GM23338 (cell line): ENCODE data around the gene SLC8A1.

ENCODE experiments used
- CTCF ChIP-seq, 2 experiments: fragments of 200-600 bp in 1 of 2; sonication (generic) in 1 of 2; conservative IDR thresholded peaks; 2 replicates each; pipeline versions ENCODE4 v1.5.1 to v1.6.1; 2016 to 2017; ENCODE audit warnings: antibody characterized with exemption in 2 of 2, low read depth in 2 of 2, mild to moderate bottlenecking in 2 of 2, moderate library complexity in 1 of 2
- EZH2 ChIP-seq: fragments of 200-600 bp; sonication (generic); IDR thresholded peaks from one replicate; pipeline ENCODE4 v1.8.0; 2017; ENCODE audit warnings: antibody characterized with exemption, mild to moderate bottlenecking, low read depth; ENCODE audit not compliant: unreplicated experiment
- ZNF462 ChIP-seq: fragments of 250-450 bp; sonication (Bioruptor Pico); IDR thresholded peaks from 2 replicates; pipeline ENCODE4 v1.5.0; 2020; ENCODE audit warnings: mild to moderate bottlenecking, moderate library complexity

GRCh38 chr2:40353231-40353630 lies 98.7 kb downstream of the SLC8A1 start:
- TF ChIP-seq CTCF (conservative IDR thresholded peaks at IDR 0.05; ENCODE audit: low read depth in 2 of 2) (no peak), EZH2 (no peak), ZNF462 (CRISPR knock-in tag) (no peak)
